SU-DHL-6 (cell line): Measurements from ENCODE around the gene TRNP1.

Experiments used
- H2AFZ ChIP-seq: fragments of 200-600 bp; sonication (generic); 2 replicates; pipeline ENCODE4 v1.6.1; 2014; ENCODE audit warnings: low read depth, mild to moderate bottlenecking, moderate library complexity, mixed read lengths, antibody characterized with exemption, low read length; ENCODE audit not compliant: severe bottlenecking
- H3F3A ChIP-seq: fragments of 200-600 bp; shearing (Covaris generic); 2 replicates; pipeline ENCODE4 v1.6.0; 2016; ENCODE audit warnings: antibody characterized with exemption, mild to moderate bottlenecking; ENCODE audit not compliant: insufficient read depth
- H3K27ac ChIP-seq: fragments of 200-600 bp; sonication (generic); 2 replicates; pipeline ENCODE4 v1.5.1; 2016; ENCODE audit warnings: low read depth, mild to moderate bottlenecking, low read length, moderate library complexity, mixed read lengths
- H3K27me3 ChIP-seq: fragments of 200-600 bp; sonication (generic), shearing (Covaris generic); 2 replicates; pipeline ENCODE4 v1.6.0; 2014; ENCODE audit warnings: mild to moderate bottlenecking, low read length
- H3K36me3 ChIP-seq: fragments of 200-600 bp; sonication (generic); 2 replicates; pipeline ENCODE4 v1.6.1; 2014; ENCODE audit warnings: mild to moderate bottlenecking, low read length, mixed read lengths
- H3K4me2 ChIP-seq: fragments of 300-600, 200-600 bp; shearing (Covaris generic), sonication (generic); 2 replicates; pipeline ENCODE4 v1.6.0; 2014; ENCODE audit warnings: low read length, low read depth, mild to moderate bottlenecking; ENCODE audit not compliant: poor library complexity, severe bottlenecking
- H3K4me3 ChIP-seq: fragments of 200-600 bp; sonication (generic); 2 replicates; pipeline ENCODE4 v1.5.1; 2014; ENCODE audit warnings: antibody characterized with exemption, low read length, mild to moderate bottlenecking, mixed read lengths; ENCODE audit not compliant: insufficient read depth, poor library complexity, severe bottlenecking
- H3K79me2 ChIP-seq: fragments of 200-600 bp; sonication (generic); 2 replicates; pipeline ENCODE4 v1.6.1; 2014; ENCODE audit warnings: mild to moderate bottlenecking, low read length, moderate library complexity; ENCODE audit not compliant: insufficient read depth
- H3K9ac ChIP-seq: fragments of 200-600 bp; sonication (generic); 2 replicates; pipeline ENCODE4 v1.7.0; 2014; ENCODE audit warnings: mild to moderate bottlenecking, low read length
- H3K9me2 ChIP-seq: fragments of 200-600 bp; sonication (generic); replicated peaks from 2 replicates; pipeline ENCODE4 v1.6.1; 2014; ENCODE audit warnings: low read length; ENCODE audit not compliant: insufficient read depth
- H3K9me3 ChIP-seq: fragments of 200-600 bp; sonication (generic); 2 replicates; pipeline ENCODE4 v1.6.1; 2014; ENCODE audit warnings: low read length, mixed read lengths; ENCODE audit not compliant: insufficient read depth
- H4K20me1 ChIP-seq: fragments of 200-600 bp; sonication (generic); 2 replicates; pipeline ENCODE4 v1.6.1; 2014; ENCODE audit warnings: low read depth, mild to moderate bottlenecking, antibody characterized with exemption, low read length, moderate library complexity, mixed read lengths
- CTCF ChIP-seq: fragments of 200-600 bp; sonication (generic); IDR thresholded peaks from one replicate; pipeline ENCODE4 v1.5.1; 2017; ENCODE audit warnings: antibody characterized with exemption, mild to moderate bottlenecking, low read length, moderate library complexity; ENCODE audit not compliant: insufficient read depth, poor library complexity, severe bottlenecking
- EZH2phosphoT487 ChIP-seq: fragments of 200-600 bp; sonication (generic), shearing (Covaris generic); conservative IDR thresholded peaks from 2 replicates; pipeline ENCODE4 v1.6.1; 2018; ENCODE audit warnings: mild to moderate bottlenecking, antibody characterized with exemption, low read length, moderate library complexity, mixed read lengths

TRNP1 gene

GRCh38 chr1:26953374-26953773 lies 40.1 kb upstream of the TRNP1 start:
- H3K27me3 ChIP-seq: no peaks in the 10 kb centered on the region
- H3K4me3 ChIP-seq: no peak overlapping the region
- H3K79me2 ChIP-seq: no peaks in the 10 kb centered on the region
- no peaks in the 10 kb centered on the region for H3K9me3 ChIP-seq
- no peaks in the 10 kb centered on the region for H4K20me1 ChIP-seq
- H3K9ac ChIP-seq: no peak overlapping the region
- no peak overlapping the region for H3K27ac ChIP-seq
- 0 out of 2 replicates have a peak, but pooled peaks cover 2% of the 10 kb centered on the region for H3F3A ChIP-seq
- no peaks in the 10 kb centered on the region for H3K9me2 ChIP-seq
- H3K36me3 ChIP-seq: no peaks in the 10 kb centered on the region
- no peak overlapping the region for H3K4me2 ChIP-seq
- no peak overlapping the region for H2AFZ ChIP-seq
- no peak for TF ChIP-seq CTCF
- TF ChIP-seq EZH2phosphoT487: no peak

GRCh38 chr1:26956321-26956720 lies 37.2 kb upstream of the TRNP1 start:
- Histone ChIP-seq H3K27ac (no peak overlapping the region), H3K27me3 (peaks cover 3% of the 10 kb centered on the region; the same call in 1 of the 2 replicates), H2AFZ (no peak overlapping the region), H3F3A (peaks cover 7% of the 10 kb centered on the region; the same call in 1 of the 2 replicates), H3K4me2 (no peak overlapping the region), H3K4me3 (no peak overlapping the region), H3K9ac (no peak overlapping the region), H4K20me1 (no peaks in the 10 kb centered on the region), H3K9me2 (no peaks in the 10 kb centered on the region), H3K79me2 (no peaks in the 10 kb centered on the region), H3K36me3 (no peaks in the 10 kb centered on the region), H3K9me3 (no peaks in the 10 kb centered on the region)
- no peak for TF ChIP-seq CTCF
- no peak for TF ChIP-seq EZH2phosphoT487

GRCh38 chr1:26957306-26957705 lies 36.2 kb upstream of the TRNP1 start:
- Histone ChIP-seq H2AFZ (no peak overlapping the region), H3K27me3 (peaks cover 3% of the 10 kb centered on the region; the same call in 1 of the 2 replicates), H3K79me2 (no peaks in the 10 kb centered on the region), H3F3A (peaks cover 14% of the 10 kb centered on the region; the same call in 1 of the 2 replicates), H3K27ac (no peak overlapping the region), H3K4me3 (no peak overlapping the region), H3K9ac (no peak overlapping the region), H3K36me3 (no peaks in the 10 kb centered on the region), H3K9me3 (no peaks in the 10 kb centered on the region), H4K20me1 (no peaks in the 10 kb centered on the region), H3K9me2 (no peaks in the 10 kb centered on the region), H3K4me2 (no peak overlapping the region)
- TF ChIP-seq EZH2phosphoT487 (no peak), CTCF (no peak)
